HCT116 (cell line): ENCODE results near the gene MXRA8. TPM values are rescaled to one million over a fixed set of nuclear protein-coding genes. Genes with fewer than 3 reads are reported as not detected.

Experiments
- ATAC-seq: fragments of 200-7000 bp; cut with Tn5 transposase; 2 replicates; pipeline ENCODE4 v1.9.1; 2020; ENCODE audit warnings: mild to moderate bottlenecking, moderate library complexity
- BruUV-seq: library from RNA; stranded (reverse); fragments of 400-500 nt; replicated peaks from 2 replicates; lab custom pipeline; 2021; lab: Mats Ljungman, UMichigan
- CTCF ChIA-PET: fragments of 300-600 bp; sonication (Branson Sonifier 250); formaldehyde crosslinking; loops from one replicate; lab custom pipeline; 2021; ENCODE audit warnings: antibody characterized with exemption; lab: Charles Lee
- POLR2A ChIA-PET: fragments of 300-600, 350-600 bp; sonication (Branson Sonifier 250); formaldehyde crosslinking; loops from one replicate; lab custom pipeline; 2021; ENCODE audit warnings: antibody characterized with exemption; lab: Charles Lee
- RAD21 ChIA-PET, 2 experiments: fragments of 300-600 bp; sonication (Branson Sonifier 250); formaldehyde crosslinking; loops; one replicate each; lab custom pipeline; 2023; ENCODE audit warnings: low total read pairs in 2 of 2; ENCODE audit not compliant: uncharacterized antibody in 2 of 2, unreplicated experiment in 2 of 2, low non-redundant PET in 1 of 2; lab: Charles Lee
- DNase-seq: peaks from one replicate; pipeline ENCODE4 v3.0.0-alpha.2; 2010; ENCODE audit warnings: low read depth, low spot score
- H2AFZ ChIP-seq: fragments of 200-600 bp; shearing (Covaris generic), sonication (generic); 2 replicates; pipeline ENCODE4 v1.6.1; 2017; ENCODE audit warnings: low read depth, mixed run types, mixed read lengths, antibody characterized with exemption, low read length; ENCODE audit not compliant: poor library complexity, severe bottlenecking
- H3K27ac ChIP-seq: 2 replicates; pipeline ENCODE4 v1.5.1; 2012; ENCODE audit warnings: low read depth, low read length
- H3K27me3 ChIP-seq: fragments of 200-600 bp; sonication (generic); 2 replicates; pipeline ENCODE4 v1.6.1; 2016; ENCODE audit warnings: mixed run types, low read length, mixed read lengths; ENCODE audit not compliant: insufficient read depth
- H3K36me3 ChIP-seq, 2 experiments: fragments of 200-500 bp in 1 of 2; fragments of 200-600 bp in 1 of 2; sonication (Bioruptor generic) in 1 of 2; sonication (generic) in 1 of 2; 2 replicates each; pipeline versions ENCODE4 v1.5.1 to v1.6.1; 2014 to 2016; ENCODE audit warnings: low read length in 2 of 2, inconsistent platforms in 1 of 2, mixed read lengths in 1 of 2, mixed run types in 1 of 2; ENCODE audit not compliant: insufficient read depth in 2 of 2, control insufficient read depth in 1 of 2
- H3K4me1 ChIP-seq, 2 experiments: fragments of 200-600 bp in 1 of 2; sonication (generic) in 1 of 2; 2 replicates each; pipeline versions ENCODE4 v1.5.1 to v1.6.1; 2012 to 2017; ENCODE audit warnings: low read length in 2 of 2, inconsistent platforms in 1 of 2, mild to moderate bottlenecking in 1 of 2, mixed read lengths in 1 of 2, mixed run types in 1 of 2, moderate library complexity in 1 of 2; ENCODE audit not compliant: insufficient read depth in 2 of 2, control insufficient read depth in 1 of 2
- H3K4me2 ChIP-seq: fragments of 200-600 bp; sonication (generic); 2 replicates; pipeline ENCODE4 v1.6.1; 2017; ENCODE audit warnings: mixed run types, low read length, mixed read lengths
- H3K4me3 ChIP-seq, 2 experiments: fragments of 200-600 bp in 1 of 2; sonication (generic) in 1 of 2; replicated peaks in 1 of 2; 2 replicates each; pipeline ENCODE4 v1.5.1; 2011 to 2016; ENCODE audit warnings: low read length in 2 of 2, control low read depth in 1 of 2, low read depth in 1 of 2, mild to moderate bottlenecking in 1 of 2, mixed read lengths in 1 of 2, mixed run types in 1 of 2
- H3K79me2 ChIP-seq: fragments of 200-600 bp; sonication (generic); 2 replicates; pipeline ENCODE4 v1.6.1; 2017; ENCODE audit warnings: mild to moderate bottlenecking, mixed run types, low read length, moderate library complexity, mixed read lengths; ENCODE audit not compliant: insufficient read depth
- H3K9ac ChIP-seq: fragments of 200-600 bp; sonication (generic); 2 replicates; pipeline ENCODE4 v1.6.1; 2016; ENCODE audit warnings: low read length, mixed read lengths
- H3K9me2 ChIP-seq: fragments of 200-600 bp; sonication (generic), shearing (Covaris generic); 2 replicates; pipeline ENCODE4 v1.6.1; 2017; ENCODE audit warnings: mixed run types, mild to moderate bottlenecking, moderate library complexity; ENCODE audit not compliant: insufficient read depth
- H3K9me3 ChIP-seq, 2 experiments: fragments of 200-500 bp in 1 of 2; fragments of 200-600 bp in 1 of 2; sonication (Bioruptor generic) in 1 of 2; sonication (generic) in 1 of 2; 2 replicates each; pipeline ENCODE4 v1.6.1; 2014 to 2017; ENCODE audit warnings: low read length in 2 of 2, mixed read lengths in 2 of 2, inconsistent platforms in 1 of 2, low read depth in 1 of 2, mild to moderate bottlenecking in 1 of 2, mixed run types in 1 of 2, moderate library complexity in 1 of 2; ENCODE audit not compliant: control insufficient read depth in 1 of 2, insufficient read depth in 1 of 2
- H4K20me1 ChIP-seq: fragments of 200-600 bp; sonication (generic), shearing (Covaris generic); 2 replicates; pipeline ENCODE4 v1.6.1; 2017; ENCODE audit warnings: mixed run types, mild to moderate bottlenecking, moderate library complexity; ENCODE audit not compliant: insufficient read depth
- ELF1 ChIP-seq: IDR thresholded peaks from 2 replicates; pipeline ENCODE4 v1.6.1; 2012; ENCODE audit warnings: low read depth, borderline replicate concordance
- EZH2 ChIP-seq: fragments of 200-600 bp; sonication (generic); IDR thresholded peaks from 2 replicates; pipeline ENCODE4 v1.6.1; 2017; ENCODE audit warnings: antibody characterized with exemption, mixed run types
- EZH2phosphoT487 ChIP-seq: fragments of 200-600 bp; IDR thresholded peaks from 2 replicates; pipeline ENCODE4 v1.6.1; 2018; ENCODE audit warnings: antibody characterized with exemption, borderline replicate concordance
- FOSL1 ChIP-seq: IDR thresholded peaks from 2 replicates; pipeline ENCODE4 v1.6.1; 2012; ENCODE audit warnings: low read depth
- JUND ChIP-seq: IDR thresholded peaks from 2 replicates; pipeline ENCODE4 v1.6.1; 2012
- POLR2A ChIP-seq: IDR thresholded peaks from 2 replicates; pipeline ENCODE4 v1.7.0; 2011; ENCODE audit warnings: borderline replicate concordance; ENCODE audit not compliant: insufficient read depth, insufficient read length; ENCODE audit errors: extremely low read depth
- RAD21 ChIP-seq: IDR thresholded peaks from 2 replicates; pipeline ENCODE4 v1.6.1; 2012; ENCODE audit warnings: low read depth, mild to moderate bottlenecking
- SIN3A ChIP-seq: IDR thresholded peaks from 2 replicates; pipeline ENCODE4 v1.6.1; 2012; ENCODE audit warnings: low read depth
- SP1 ChIP-seq: IDR thresholded peaks from 2 replicates; pipeline ENCODE4 v1.6.1; 2012; ENCODE audit warnings: low read depth
- SRF ChIP-seq: IDR thresholded peaks from 2 replicates; pipeline ENCODE4 v1.6.1; 2012; ENCODE audit warnings: low read depth
- TCF7L2 ChIP-seq: IDR thresholded peaks from 2 replicates; pipeline ENCODE4 v1.7.0; 2011; ENCODE audit warnings: borderline replicate concordance, inconsistent platforms; ENCODE audit not compliant: insufficient read depth, insufficient read length; ENCODE audit errors: extremely low read depth
- YY1 ChIP-seq: IDR thresholded peaks from 2 replicates; pipeline ENCODE4 v1.6.1; 2011; ENCODE audit warnings: low read length, low read depth, moderate library complexity, mild to moderate bottlenecking; ENCODE audit not compliant: insufficient replicate concordance; ENCODE audit errors: extremely low read depth
- ZFX ChIP-seq: fragments of 450-650 bp; IDR thresholded peaks from 2 replicates; pipeline ENCODE4 v1.6.1; 2017
- ZNF274 ChIP-seq: fragments of 200-500 bp; sonication (Bioruptor generic); IDR thresholded peaks from 2 replicates; pipeline ENCODE4 v1.6.1; 2014; ENCODE audit warnings: mild to moderate bottlenecking, low read depth, low read length, inconsistent platforms
- intact Hi-C: fragments of 100-400 bp; cut with micrococcal nuclease; formaldehyde crosslinking; loops from 2 replicates; pipeline ENCODE4 v1.10.0; 2022
- total RNA-seq: library from RNA; stranded (reverse); gene quantifications from one replicate; pipeline ENCODE4 v1.2.1, GENCODE V29; 2021; ENCODE audit not compliant: unreplicated experiment
- TF ChIP-seq, protein P1 (sequence below): IDR thresholded peaks from 2 replicates; pipeline ENCODE4 v1.6.1; 2011; ENCODE audit warnings: mild to moderate bottlenecking, low read length, moderate library complexity; ENCODE audit not compliant: insufficient replicate concordance; ENCODE audit errors: extremely low read depth
- TF ChIP-seq, protein P2 (sequence below), 3 experiments: fragments of 200-600 bp in 1 of 3; sonication (generic) in 1 of 3; IDR thresholded peaks in 2 of 3; conservative IDR thresholded peaks in 1 of 3; 2 replicates each; pipeline ENCODE4 v1.5.1; 2012 to 2017; ENCODE audit warnings: low read depth in 2 of 3, low read length in 2 of 3, antibody characterized with exemption in 1 of 3, borderline replicate concordance in 1 of 3, control low read depth in 1 of 3, mild to moderate bottlenecking in 1 of 3, mixed read lengths in 1 of 3, mixed run types in 1 of 3, moderate library complexity in 1 of 3; ENCODE audit not compliant: insufficient read depth in 1 of 3
- TF ChIP-seq, protein P3 (sequence below): IDR thresholded peaks from 2 replicates; pipeline ENCODE4 v1.6.1; 2012

The MXRA8 gene
- total RNA-seq, 1 experiment from 2014 or later, result 0.74 TPM

DNA sequence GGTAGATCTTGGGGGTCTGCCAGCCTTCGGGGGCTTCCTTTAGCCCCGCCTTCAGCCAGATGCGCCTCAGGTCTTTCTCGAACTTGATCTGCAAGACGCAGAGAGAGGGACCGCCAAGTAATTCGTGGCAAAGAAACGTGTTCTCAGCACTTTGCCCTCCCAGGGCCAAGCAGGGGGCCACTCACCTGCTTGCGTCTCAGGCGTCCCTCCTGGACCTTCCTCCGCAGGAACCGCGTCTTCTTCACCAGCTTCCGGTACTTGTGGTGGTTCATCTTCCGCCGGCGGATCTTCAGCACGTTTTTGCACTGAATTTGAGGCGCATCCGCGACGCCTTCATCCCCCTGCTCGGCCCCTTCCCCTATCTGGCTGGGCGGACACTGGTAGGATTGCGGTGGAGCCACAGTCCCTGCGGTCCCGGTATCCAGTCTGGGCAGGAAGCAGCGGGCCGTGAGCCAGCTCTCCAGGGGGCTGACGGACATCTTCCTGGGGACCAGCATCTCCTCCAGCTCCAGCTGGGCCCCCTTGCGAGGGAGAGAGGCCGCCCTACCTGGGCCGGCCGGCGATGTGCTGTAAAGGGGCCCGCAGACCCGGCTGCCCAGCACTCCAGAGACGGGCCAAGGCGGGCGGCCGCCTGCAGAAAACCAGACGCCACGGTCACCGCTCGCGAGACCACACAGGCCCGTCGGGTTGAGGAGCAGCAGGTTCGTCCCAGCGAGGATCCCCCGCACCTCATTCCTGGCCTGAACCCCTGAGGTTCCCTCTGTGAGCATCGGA lies 15.6 kb upstream of the MXRA8 start (continued):
- TF ChIP-seq EZH2phosphoT487 (no peak), YY1 (no peak), JUND (no peak)

DNA sequence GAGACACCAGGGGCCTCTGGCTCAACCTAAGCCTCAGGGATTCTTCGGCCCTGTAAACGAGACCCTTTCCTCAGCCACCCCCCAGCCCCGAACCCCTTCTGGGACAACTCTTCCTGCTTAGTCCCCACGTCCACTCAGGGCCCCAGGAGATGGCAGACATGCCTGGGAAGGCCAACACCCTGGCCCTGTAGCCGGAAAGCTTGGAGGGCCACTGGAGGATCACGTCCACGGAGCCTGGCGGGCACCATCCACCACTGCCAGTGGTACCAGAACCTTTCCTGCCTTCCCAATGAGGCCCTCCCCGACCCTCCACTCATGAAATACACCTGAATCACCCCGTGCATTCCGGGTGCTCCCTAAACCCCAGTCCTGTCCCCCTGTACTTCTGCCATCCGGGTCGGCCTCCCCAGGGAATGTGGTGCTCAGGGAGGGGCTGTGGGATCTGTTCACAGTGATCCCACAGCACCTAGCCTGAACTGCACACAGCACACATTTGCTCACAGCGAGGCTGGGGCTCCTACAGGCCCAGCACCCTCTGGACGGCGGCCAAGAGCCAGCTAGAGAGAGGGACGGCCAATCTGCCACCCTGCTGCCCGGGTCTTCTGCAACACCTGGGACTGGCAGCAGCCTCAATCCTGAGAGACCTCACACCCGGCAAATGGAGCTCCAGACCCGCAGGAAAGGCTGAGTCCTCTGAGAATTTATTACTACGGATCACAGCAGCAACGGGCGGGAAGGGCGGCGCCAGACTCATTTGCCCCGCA lies 14.9 kb upstream of the MXRA8 start:
- ChIA-PET RAD21 (no interaction called here), POLR2A (no interaction called here), CTCF (no interaction called here)
- Histone ChIP-seq H2AFZ (no peak overlapping the region), H3K36me3 (peaks cover 0 to 11% of the 10 kb centered on the region in 2 experiments; a peak in 1 of 4 replicates), H4K20me1 (no peaks in the 10 kb centered on the region), H3K27ac (peak overlapping the region; percentile 27; the same call in 1 of the 2 replicates), H3K27me3 (no peaks in the 10 kb centered on the region), H3K9me2 (no peaks in the 10 kb centered on the region), H3K4me3 (peak overlapping the region; percentile 73 to 93), H3K9me3 (no peaks in the 10 kb centered on the region), H3K9ac (peak overlapping the region; percentile 96), H3K79me2 (peaks cover 29% of the 10 kb centered on the region), H3K4me1 (peaks cover 14 to 33% of the 10 kb centered on the region in 2 experiments), H3K4me2 (peak overlapping the region; percentile 79)
- TF ChIP-seq FOSL1 (no peak), YY1 (no peak), ELF1 (no peak), JUND (no peak), RAD21 (no peak), SP1 (no peak), EZH2 (no peak), ZFX (no peak), POLR2A (no peak), EZH2phosphoT487 (no peak), TCF7L2 (no peak), SRF (no peak), SIN3A (no peak), ZNF274 (no peak)
- TF ChIP-seq, protein P1, sequence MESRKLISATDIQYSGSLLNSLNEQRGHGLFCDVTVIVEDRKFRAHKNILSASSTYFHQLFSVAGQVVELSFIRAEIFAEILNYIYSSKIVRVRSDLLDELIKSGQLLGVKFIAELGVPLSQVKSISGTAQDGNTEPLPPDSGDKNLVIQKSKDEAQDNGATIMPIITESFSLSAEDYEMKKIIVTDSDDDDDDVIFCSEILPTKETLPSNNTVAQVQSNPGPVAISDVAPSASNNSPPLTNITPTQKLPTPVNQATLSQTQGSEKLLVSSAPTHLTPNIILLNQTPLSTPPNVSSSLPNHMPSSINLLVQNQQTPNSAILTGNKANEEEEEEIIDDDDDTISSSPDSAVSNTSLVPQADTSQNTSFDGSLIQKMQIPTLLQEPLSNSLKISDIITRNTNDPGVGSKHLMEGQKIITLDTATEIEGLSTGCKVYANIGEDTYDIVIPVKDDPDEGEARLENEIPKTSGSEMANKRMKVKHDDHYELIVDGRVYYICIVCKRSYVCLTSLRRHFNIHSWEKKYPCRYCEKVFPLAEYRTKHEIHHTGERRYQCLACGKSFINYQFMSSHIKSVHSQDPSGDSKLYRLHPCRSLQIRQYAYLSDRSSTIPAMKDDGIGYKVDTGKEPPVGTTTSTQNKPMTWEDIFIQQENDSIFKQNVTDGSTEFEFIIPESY, result no peak
- TF ChIP-seq, protein P2, sequence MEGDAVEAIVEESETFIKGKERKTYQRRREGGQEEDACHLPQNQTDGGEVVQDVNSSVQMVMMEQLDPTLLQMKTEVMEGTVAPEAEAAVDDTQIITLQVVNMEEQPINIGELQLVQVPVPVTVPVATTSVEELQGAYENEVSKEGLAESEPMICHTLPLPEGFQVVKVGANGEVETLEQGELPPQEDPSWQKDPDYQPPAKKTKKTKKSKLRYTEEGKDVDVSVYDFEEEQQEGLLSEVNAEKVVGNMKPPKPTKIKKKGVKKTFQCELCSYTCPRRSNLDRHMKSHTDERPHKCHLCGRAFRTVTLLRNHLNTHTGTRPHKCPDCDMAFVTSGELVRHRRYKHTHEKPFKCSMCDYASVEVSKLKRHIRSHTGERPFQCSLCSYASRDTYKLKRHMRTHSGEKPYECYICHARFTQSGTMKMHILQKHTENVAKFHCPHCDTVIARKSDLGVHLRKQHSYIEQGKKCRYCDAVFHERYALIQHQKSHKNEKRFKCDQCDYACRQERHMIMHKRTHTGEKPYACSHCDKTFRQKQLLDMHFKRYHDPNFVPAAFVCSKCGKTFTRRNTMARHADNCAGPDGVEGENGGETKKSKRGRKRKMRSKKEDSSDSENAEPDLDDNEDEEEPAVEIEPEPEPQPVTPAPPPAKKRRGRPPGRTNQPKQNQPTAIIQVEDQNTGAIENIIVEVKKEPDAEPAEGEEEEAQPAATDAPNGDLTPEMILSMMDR (IDR thresholded peaks at IDR 0.05 in 2 of 3, conservative IDR thresholded peaks at IDR 0.05 in 1 of 3; ENCODE audit: borderline replicate concordance in 1 of 3, insufficient read depth in 1 of 3, low read depth in 2 of 3, low read length in 2 of 3), result no peak
- TF ChIP-seq, protein P3, sequence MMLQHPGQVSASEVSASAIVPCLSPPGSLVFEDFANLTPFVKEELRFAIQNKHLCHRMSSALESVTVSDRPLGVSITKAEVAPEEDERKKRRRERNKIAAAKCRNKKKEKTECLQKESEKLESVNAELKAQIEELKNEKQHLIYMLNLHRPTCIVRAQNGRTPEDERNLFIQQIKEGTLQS, result no peak
- intact Hi-C loops, result no loop called here
- BruUV-seq, result no TSS peak
- ATAC-seq (no peak), DNase-seq (no peak)
